Ishikawa (cell line): Measurements from ENCODE around the gene SHISAL1.

Source experiments
- CEBPB ChIP-seq: IDR thresholded peaks from 2 replicates; pipeline ENCODE4 v1.6.1; 2012
- EGR1 ChIP-seq: IDR thresholded peaks from 2 replicates; pipeline ENCODE4 v1.6.1; 2012
- EP300 ChIP-seq: IDR thresholded peaks from 2 replicates; pipeline ENCODE4 v1.6.1; 2012; ENCODE audit warnings: borderline replicate concordance
- FOXM1 ChIP-seq: IDR thresholded peaks from 2 replicates; pipeline ENCODE4 v1.6.1; 2012; ENCODE audit warnings: low read depth, borderline replicate concordance
- MAX ChIP-seq: IDR thresholded peaks from 2 replicates; pipeline ENCODE4 v1.6.1; 2012
- RAD21 ChIP-seq: IDR thresholded peaks from 2 replicates; pipeline ENCODE4 v1.6.1; 2012; ENCODE audit warnings: low read depth
- REST ChIP-seq: IDR thresholded peaks from 2 replicates; pipeline ENCODE4 v1.6.1; 2012; ENCODE audit warnings: low read depth, mild to moderate bottlenecking
- TAF1 ChIP-seq: IDR thresholded peaks from 2 replicates; pipeline ENCODE4 v1.6.1; 2012; ENCODE audit warnings: low read depth, mild to moderate bottlenecking
- TCF12 ChIP-seq: IDR thresholded peaks from 2 replicates; pipeline ENCODE4 v1.6.1; 2012; ENCODE audit warnings: low read depth
- TEAD4 ChIP-seq: IDR thresholded peaks from 2 replicates; pipeline ENCODE4 v1.6.1; 2012
- YY1 ChIP-seq: IDR thresholded peaks from 2 replicates; pipeline ENCODE4 v1.6.1; 2012; ENCODE audit warnings: low read depth
- ZBTB7A ChIP-seq: IDR thresholded peaks from 2 replicates; pipeline ENCODE4 v1.6.1; 2012; ENCODE audit warnings: low read depth

GRCh38 chr22:44291674-44292360 is 20.9 kb downstream of the SHISAL1 start:
- TF ChIP-seq YY1 = no peak
- no peak for TF ChIP-seq EP300
- TF ChIP-seq MAX = no peak
- no peak for TF ChIP-seq FOXM1
- TF ChIP-seq REST = no peak
- TF ChIP-seq TEAD4 = no peak
- TF ChIP-seq CEBPB = no peak
- TF ChIP-seq RAD21 = no peak
- no peak for TF ChIP-seq ZBTB7A
- no peak for TF ChIP-seq TCF12
- TF ChIP-seq EGR1 = no peak
- TF ChIP-seq TAF1 = no peak
